Measurements from ENCODE around the gene ZNF892.
"Not testable (repeated sequence)": the region's sequence is repeated elsewhere in the genome, so short reads cannot be mapped to it uniquely, and the experiment has no call there.

ZNF892 gene

GRCh38 chr2:95231723-95232122 is 24.4 kb downstream of the ZNF892 start:
- no peak for DNase-seq

GRCh38 chr2:95232232-95232631 is 24.9 kb downstream of the ZNF892 start:
- no peak for DNase-seq

GRCh38 chr2:95234286-95234785 is 27.0 kb downstream of the ZNF892 start:
- DNase-seq: no peak

GRCh38 chr2:95234816-95235215 is 27.5 kb downstream of the ZNF892 start:
- no peak for DNase-seq

- no peak for DNase-seq
These were observed 30.8 kb downstream of the ZNF892 start for GRCh38 chr2:95238131-95238530.

GRCh38 chr2:95240091-95240490 is 32.8 kb downstream of the ZNF892 start:
- no peak for DNase-seq

- DNase-seq: no peak
These were observed 33.2 kb downstream of the ZNF892 start for GRCh38 chr2:95240556-95240955.

- DNase-seq: not testable (repeated sequence)
These were observed 34.8 kb downstream of the ZNF892 start for GRCh38 chr2:95242084-95242483.

Measured in activated CD4-positive, alpha-beta T cell treated with anti-CD3 and anti-CD28 coated beads for 1 hour (primary cell).